Measurements from ENCODE around the gene CELF5. TPM values are rescaled to one million over a fixed set of nuclear protein-coding genes. Genes with fewer than 3 reads are reported as not detected.
"Not testable (repeated sequence)": the region's sequence is repeated elsewhere in the genome, so short reads cannot be mapped to it uniquely, and the experiment has no call there.

CELF5 gene
- total RNA-seq, 1 experiment from 2014 or later = not detected

DNA sequence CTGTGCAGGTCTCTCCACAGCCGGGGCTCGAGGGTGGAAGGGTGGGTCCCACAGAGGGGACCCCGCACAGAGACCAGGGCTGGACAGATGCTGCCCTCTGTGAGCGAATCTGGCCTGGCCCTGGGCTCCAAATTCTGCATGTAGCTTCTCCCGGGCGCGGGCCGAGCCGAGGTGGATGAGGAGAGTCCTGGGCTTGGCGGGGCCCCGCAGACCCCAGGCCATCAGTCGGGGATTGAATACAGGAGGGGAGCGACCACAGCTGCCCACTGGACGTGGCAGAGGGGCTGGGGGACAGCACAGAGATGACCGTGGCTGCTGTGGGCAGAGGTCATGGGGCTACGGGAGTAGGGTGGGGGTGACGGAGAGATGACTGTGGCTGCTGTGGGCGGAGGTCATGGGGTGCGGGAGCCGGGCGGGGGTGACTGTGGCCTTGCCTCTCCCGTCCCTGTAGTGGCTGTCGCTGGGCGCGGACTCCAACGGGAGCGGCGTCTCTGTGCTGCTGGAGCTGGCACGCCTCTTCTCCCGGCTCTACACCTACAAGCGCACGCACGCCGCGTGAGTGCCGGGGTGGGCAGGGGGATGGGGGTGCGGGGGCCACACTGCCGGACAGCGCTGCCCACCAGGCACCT, 23.3 kb upstream of the CELF5 start:
- H3K4me3 ChIP-seq = no peak overlapping the region
- H3K27me3 ChIP-seq = no peaks in the 10 kb centered on the region
- H3K9me3 ChIP-seq = no peaks in the 10 kb centered on the region
- DNase-seq = no peak
- H3K36me3 ChIP-seq = no peaks in the 10 kb centered on the region

DNA sequence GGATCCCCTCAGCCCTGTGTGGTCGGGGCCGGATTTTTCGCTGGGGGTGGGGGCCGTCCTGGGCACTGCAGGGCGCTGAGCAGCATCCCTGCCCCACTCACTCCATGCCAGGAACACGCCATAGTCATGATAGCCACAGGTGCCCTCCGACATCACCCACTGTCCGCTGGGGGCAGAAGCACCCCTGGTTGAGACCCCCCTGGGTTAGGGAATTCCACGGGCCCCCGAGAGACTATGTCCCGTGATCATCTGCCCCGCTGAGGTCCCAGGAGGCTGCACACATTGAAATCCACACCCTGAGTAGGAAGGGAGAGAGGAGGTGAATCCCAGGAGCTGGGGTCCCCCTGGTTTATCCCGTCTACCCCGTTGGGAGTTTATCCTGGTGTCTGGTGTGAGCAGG, 22.6 kb upstream of the CELF5 start:
- no peaks in the 10 kb centered on the region for H3K9me3 ChIP-seq
- no peak for DNase-seq
- no peaks in the 10 kb centered on the region for H3K36me3 ChIP-seq
- H3K4me3 ChIP-seq = no peak overlapping the region
- no peaks in the 10 kb centered on the region for H3K27me3 ChIP-seq

DNA sequence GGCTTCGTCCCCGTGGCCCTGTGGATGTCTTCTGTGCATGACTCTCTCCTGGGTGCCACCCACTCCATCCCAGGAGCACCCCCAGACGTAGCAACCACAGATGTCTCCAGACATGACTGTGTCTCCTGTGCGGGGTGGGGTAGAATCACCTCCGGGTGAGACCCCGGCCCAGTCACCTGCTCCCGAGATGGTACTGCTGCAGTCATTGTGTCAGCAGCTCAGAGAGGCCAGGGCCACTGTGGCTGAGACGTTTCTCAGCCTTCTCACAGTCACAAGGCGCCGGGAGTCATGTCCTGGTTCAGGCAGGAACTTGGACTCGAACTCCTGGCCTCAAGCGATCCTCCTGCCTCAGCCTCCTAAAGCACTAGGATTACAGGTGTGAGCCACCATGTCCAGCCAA, 22.1 kb upstream of the CELF5 start:
- no peaks in the 10 kb centered on the region for H3K27me3 ChIP-seq
- no peaks in the 10 kb centered on the region for H3K36me3 ChIP-seq

DNA sequence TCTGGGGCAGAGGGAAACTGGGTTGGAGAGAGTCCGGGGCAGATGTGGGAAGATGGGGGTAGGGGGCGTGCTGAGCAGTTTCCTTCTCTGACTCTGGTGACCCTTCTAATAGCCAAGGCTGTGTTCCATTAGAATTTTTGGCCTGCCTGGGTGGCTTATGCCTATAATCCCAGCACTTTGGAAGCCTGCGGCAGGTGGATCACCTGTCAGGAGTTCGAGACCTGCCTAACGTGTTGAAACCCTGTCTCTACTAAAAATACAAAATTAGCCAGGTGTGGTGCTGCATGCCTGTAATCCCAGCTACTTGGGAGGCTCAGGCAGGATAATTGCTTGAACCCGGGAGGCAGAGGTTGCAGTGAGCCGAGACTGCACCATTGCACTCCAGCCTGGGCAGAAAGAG, 21.6 kb upstream of the CELF5 start:
- H3K9me3 ChIP-seq, H3K4me3 ChIP-seq, H3K27me3 ChIP-seq, H3K36me3 ChIP-seq, DNase-seq: not testable (repeated sequence)

More for the DNA sequence above, 22.1 kb upstream of the CELF5 start:
- Histone ChIP-seq H3K9me3 (no peaks in the 10 kb centered on the region), H3K4me3 (no peak overlapping the region)
- no peak for DNase-seq

- no peaks in the 10 kb centered on the region for H3K27me3 ChIP-seq
- H3K36me3 ChIP-seq = no peaks in the 10 kb centered on the region
- no peaks in the 10 kb centered on the region for H3K9me3 ChIP-seq
- DNase-seq = no peak
- H3K4me3 ChIP-seq = no peak overlapping the region
Observed at GRCh38 chr19:3203805-3204645, 20.4 kb upstream of the CELF5 start.

DNA sequence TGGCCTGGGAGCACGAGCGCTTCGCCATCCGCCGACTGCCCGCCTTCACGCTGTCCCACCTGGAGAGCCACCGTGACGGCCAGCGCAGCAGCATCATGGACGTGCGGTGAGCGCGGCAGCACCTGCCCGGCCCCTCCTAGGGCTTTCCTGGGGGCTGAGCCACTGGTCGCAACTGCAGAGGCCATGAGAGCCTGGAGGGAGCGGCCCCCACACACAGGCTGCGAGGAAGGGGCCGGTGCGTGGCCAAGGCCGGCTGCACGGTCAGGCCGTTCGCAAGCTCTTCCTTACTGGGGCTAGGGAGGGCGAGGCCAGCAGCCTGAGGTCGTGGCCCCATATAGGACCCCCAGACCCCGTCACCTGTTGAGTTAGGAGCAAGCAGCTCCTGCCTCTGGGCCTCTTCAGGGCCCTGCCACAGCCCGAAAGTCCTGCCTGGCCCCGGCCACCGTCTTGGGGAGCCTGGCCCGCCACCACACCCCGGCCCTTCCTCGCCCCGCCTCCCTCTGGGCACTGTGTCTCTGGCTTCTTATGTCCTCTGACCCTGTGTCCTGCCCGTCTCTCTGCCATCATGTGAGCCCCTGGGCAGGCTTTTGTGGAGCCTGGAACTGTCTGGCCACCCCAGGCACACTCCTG, 19.7 kb upstream of the CELF5 start:
- H3K4me3 ChIP-seq = no peak overlapping the region
- no peaks in the 10 kb centered on the region for H3K27me3 ChIP-seq
- no peaks in the 10 kb centered on the region for H3K36me3 ChIP-seq
- no peak for DNase-seq
- H3K9me3 ChIP-seq = no peaks in the 10 kb centered on the region

- Histone ChIP-seq H3K9me3 (no peaks in the 10 kb centered on the region), H3K4me3 (no peak overlapping the region), H3K36me3 (no peaks in the 10 kb centered on the region), H3K27me3 (no peaks in the 10 kb centered on the region)
- DNase-seq = no peak
Observed at GRCh38 chr19:3206216-3206953, 18.1 kb upstream of the CELF5 start.

GRCh38 chr19:3207461-3208242, 16.8 kb upstream of the CELF5 start:
- Histone ChIP-seq H3K9me3 (no peaks in the 10 kb centered on the region), H3K4me3 (no peak overlapping the region), H3K36me3 (no peaks in the 10 kb centered on the region), H3K27me3 (no peaks in the 10 kb centered on the region)
- no peak for DNase-seq

- H3K4me3 ChIP-seq = no peak overlapping the region
- H3K36me3 ChIP-seq = no peaks in the 10 kb centered on the region
- no peak for DNase-seq
- no peaks in the 10 kb centered on the region for H3K9me3 ChIP-seq
- H3K27me3 ChIP-seq = no peaks in the 10 kb centered on the region
Observed at GRCh38 chr19:3208317-3209207, 15.9 kb upstream of the CELF5 start.

DNA sequence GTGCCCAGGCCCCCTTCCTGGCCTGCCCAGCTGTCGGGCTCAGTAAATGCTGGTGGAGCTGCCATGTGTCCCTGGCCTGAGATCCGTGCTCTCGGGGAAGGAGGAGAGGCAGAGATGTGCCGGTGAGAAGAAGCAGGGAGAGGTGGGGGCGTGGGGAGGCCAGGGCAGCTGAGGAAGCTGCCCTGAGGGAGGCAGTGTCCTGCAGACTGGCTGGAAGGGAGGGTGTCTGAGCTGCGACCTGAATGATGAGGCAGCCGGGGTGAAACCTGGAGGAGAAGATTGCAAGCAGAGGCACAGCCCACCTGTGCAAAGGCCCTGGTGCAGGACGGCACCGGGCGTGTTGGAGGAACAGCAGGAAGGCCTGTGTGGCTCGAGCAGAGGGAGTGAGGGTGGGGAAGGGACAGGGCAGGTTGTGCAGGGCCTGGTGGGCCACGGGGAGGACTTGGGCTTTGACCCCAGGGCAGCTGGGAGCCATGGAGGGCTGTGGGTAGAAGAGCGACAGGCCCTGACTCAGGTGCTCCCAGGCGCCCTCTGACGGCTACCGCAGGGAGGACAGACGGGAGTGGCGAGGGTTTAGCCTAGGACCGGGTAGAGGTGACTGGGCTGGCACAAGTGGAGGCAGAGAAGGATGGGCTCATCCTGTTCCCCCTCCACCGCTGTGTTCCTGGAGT, 14.0 kb upstream of the CELF5 start:
- peak; percentile 38 for DNase-seq
- H3K36me3 ChIP-seq = no peaks in the 10 kb centered on the region

DNA sequence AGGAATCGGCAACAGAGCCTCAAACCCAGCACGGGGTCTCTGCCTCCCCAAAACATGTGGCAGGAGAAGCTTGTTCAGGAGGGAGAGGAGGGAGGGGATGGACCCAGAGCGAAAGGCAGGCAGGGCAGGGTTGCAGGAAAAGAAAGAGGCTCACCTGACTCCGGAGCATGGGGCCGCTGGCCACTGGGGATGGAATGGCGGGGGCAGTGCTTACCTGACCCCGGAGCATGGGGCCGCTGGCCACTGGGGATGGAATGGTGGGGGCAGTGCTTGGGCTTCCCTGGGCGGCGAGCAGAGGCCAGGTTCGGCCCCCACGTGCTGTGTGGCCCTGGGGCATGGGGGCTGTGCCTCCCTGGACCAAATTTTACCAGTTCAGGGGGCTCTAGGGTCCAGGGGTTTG, 13.3 kb upstream of the CELF5 start:
- H3K27me3 ChIP-seq = no peaks in the 10 kb centered on the region
- no peaks in the 10 kb centered on the region for H3K36me3 ChIP-seq
- no peak overlapping the region for H3K4me3 ChIP-seq
- H3K9me3 ChIP-seq = no peaks in the 10 kb centered on the region
- no peak for DNase-seq

More for the DNA sequence above, 14.0 kb upstream of the CELF5 start:
- no peaks in the 10 kb centered on the region for H3K27me3 ChIP-seq
- H3K4me3 ChIP-seq = no peak overlapping the region
- no peaks in the 10 kb centered on the region for H3K9me3 ChIP-seq

GRCh38 chr19:3213159-3213558, 11.3 kb upstream of the CELF5 start:
- Histone ChIP-seq H3K9me3 (no peaks in the 10 kb centered on the region), H3K27me3 (no peaks in the 10 kb centered on the region), H3K4me3 (no peak overlapping the region), H3K36me3 (no peaks in the 10 kb centered on the region)
- DNase-seq = no peak

- H3K27me3 ChIP-seq = no peaks in the 10 kb centered on the region
- H3K36me3 ChIP-seq = no peaks in the 10 kb centered on the region
- H3K9me3 ChIP-seq = no peaks in the 10 kb centered on the region
- no peak overlapping the region for H3K4me3 ChIP-seq
- DNase-seq = no peak
Observed at GRCh38 chr19:3216874-3217273, 7.6 kb upstream of the CELF5 start.

GRCh38 chr19:3220576-3220975, 3.9 kb upstream of the CELF5 start:
- Histone ChIP-seq H3K27me3 (no peaks in the 10 kb centered on the region), H3K4me3 (no peak overlapping the region), H3K36me3 (no peaks in the 10 kb centered on the region), H3K9me3 (no peaks in the 10 kb centered on the region)
- DNase-seq = no peak

GRCh38 chr19:3221576-3221975, 2.9 kb upstream of the CELF5 start:
- not testable (repeated sequence) for H3K9me3 ChIP-seq, H3K27me3 ChIP-seq, H3K4me3 ChIP-seq, H3K36me3 ChIP-seq, DNase-seq

All from MG63 (cell line).